Astrocyte (in vitro differentiated cells and primary cell): ENCODE results near the gene SMCO2.

ENCODE experiments used
- EZH2 ChIP-seq: IDR thresholded peaks from 2 replicates; pipeline ENCODE4 v1.6.1; 2012; ENCODE audit warnings: mild to moderate bottlenecking, low read length, inconsistent platforms; ENCODE audit not compliant: insufficient read depth
- TF ChIP-seq, protein P1 (sequence below): IDR thresholded peaks from 2 replicates; pipeline ENCODE4 v1.5.1; 2011; ENCODE audit warnings: low read depth, mild to moderate bottlenecking, inconsistent platforms, low read length, moderate library complexity; ENCODE audit not compliant: insufficient read depth

GRCh38 chr12:27447761-27448160, 1.2 kb downstream of the SMCO2 start:
- TF ChIP-seq, protein P1, sequence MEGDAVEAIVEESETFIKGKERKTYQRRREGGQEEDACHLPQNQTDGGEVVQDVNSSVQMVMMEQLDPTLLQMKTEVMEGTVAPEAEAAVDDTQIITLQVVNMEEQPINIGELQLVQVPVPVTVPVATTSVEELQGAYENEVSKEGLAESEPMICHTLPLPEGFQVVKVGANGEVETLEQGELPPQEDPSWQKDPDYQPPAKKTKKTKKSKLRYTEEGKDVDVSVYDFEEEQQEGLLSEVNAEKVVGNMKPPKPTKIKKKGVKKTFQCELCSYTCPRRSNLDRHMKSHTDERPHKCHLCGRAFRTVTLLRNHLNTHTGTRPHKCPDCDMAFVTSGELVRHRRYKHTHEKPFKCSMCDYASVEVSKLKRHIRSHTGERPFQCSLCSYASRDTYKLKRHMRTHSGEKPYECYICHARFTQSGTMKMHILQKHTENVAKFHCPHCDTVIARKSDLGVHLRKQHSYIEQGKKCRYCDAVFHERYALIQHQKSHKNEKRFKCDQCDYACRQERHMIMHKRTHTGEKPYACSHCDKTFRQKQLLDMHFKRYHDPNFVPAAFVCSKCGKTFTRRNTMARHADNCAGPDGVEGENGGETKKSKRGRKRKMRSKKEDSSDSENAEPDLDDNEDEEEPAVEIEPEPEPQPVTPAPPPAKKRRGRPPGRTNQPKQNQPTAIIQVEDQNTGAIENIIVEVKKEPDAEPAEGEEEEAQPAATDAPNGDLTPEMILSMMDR: no peak
- TF ChIP-seq EZH2: no peak
